Measurements from ENCODE around the gene IFI27L2.
"Not testable (repeated sequence)": the region's sequence is repeated elsewhere in the genome, so short reads cannot be mapped to it uniquely, and the experiment has no call there.

IFI27L2 gene

DNA sequence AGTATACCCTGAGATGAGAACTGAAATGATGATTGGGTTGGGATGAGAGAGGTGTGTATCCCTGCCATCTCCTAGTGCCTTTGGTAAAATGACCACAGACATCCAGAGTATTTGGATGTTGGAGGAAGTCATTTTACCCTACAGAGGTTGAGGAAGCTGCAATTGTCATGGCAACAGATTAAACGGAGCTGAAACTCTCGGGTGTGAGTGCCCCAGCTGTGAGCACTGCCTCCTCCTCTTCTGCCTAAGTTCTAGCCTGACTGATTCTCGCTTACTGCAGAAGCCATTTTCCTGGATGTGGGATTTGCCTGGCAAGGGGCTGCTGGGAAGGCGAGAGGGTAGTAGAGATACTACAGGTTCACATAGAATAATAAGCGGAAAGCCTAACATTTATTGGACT, 34.4 kb upstream of the IFI27L2 start:
- FAIRE-seq (no peak), DNase-seq (ENCODE audit: insufficient read length, low spot score) (no peak)
- no peak for TF ChIP-seq POLR2A (IDR thresholded peaks at IDR 0.05; ENCODE audit: low read depth, low read length)

DNA sequence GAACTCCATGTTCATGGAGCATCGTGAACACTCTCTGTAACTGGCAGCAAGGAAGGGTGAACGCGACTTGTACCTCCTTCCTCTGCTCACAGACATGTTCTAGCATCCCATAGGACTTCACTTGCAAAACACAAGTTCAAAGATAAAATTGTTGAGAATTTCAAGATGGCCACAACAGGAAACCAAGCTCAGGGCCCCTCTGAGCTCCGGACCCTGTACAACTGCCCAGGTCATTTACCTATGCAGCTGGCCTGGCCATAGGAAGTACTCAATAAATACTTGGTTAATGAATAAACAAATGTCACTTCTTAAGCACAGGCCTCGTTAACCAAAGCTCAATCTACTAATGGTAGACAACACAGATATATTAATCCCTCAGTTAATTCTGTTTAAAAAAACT, 33.1 kb upstream of the IFI27L2 start:
- no peak for DNase-seq (ENCODE audit: insufficient read length, low spot score)
- no peak for TF ChIP-seq POLR2A (IDR thresholded peaks at IDR 0.05; ENCODE audit: low read depth, low read length)
- no peak for FAIRE-seq

DNA sequence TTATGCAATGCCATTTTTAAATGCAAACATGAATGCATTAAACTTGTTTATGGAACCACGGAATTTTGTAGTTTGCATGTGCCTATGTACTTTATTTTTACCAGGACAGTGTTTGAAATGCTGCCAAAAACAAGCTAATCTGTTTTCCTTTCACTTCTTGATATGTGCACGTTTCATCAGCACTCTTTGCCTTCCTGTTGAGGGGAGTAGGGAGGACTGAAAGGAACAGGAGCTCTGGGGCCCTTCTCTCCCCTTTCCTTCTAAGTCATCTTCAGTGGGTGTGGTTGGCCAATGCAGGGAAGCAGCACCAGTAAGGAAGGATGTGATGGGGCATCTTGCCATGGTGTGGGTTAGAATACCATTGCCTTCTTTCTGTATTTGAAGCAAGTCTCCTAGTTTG, 32.6 kb upstream of the IFI27L2 start:
- FAIRE-seq, result no peak
- TF ChIP-seq POLR2A (IDR thresholded peaks at IDR 0.05; ENCODE audit: low read depth, low read length), result no peak
- no peak for DNase-seq (ENCODE audit: insufficient read length, low spot score)

DNA sequence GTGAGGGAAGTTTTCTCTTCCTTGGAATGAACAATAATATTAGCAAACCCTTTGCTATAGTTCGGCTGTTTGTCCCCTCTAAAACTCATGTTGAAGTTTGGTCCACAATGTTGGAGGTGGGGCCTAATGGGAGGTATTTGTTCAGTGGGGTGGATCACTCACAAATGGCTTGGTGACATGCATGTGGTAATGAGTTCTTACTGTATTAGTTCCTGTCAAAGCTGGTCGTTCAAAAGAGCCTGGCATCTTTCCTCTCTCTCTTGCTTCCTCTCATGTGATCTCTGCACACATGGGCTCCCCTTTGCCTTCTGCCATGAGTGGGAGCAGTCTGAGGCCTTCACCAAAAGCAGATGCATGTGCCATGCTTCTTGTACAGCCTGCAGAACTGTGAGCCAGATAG, 31.7 kb upstream of the IFI27L2 start:
- FAIRE-seq, result no peak
- no peak for TF ChIP-seq POLR2A (IDR thresholded peaks at IDR 0.05; ENCODE audit: low read depth, low read length)
- no peak for DNase-seq (ENCODE audit: insufficient read length, low spot score)

DNA sequence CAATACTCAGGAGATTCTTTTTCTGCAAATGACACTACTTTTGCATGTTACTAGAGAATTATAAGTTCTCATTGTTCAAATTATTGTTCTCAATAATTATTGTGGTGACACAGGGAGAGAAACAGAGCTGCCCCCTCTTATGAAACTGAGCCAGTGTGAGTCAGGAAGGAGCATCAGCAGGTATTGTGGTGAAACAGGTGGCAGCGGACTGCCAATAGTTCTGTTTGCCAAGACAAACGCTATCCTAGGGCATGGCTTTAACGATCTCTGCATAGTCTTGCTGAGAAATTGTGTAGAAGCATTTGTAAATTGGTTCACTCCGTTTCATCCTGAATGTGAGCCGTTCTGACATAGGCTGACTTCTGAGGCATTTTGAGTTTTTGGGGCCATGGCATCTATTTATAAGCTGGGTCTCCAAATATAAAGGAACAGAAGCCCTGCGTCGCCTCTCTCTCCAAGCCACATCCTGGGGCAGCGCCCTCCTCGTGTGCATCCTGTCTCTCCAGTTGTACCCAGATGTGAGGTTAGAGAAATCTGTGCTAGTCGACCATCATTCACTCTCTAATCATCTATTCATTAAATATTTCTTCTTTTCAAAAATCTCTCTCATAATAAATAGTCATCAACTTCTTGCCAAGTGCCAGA, 29.0 kb upstream of the IFI27L2 start:
- FAIRE-seq, result no peak
- no peak for TF ChIP-seq POLR2A (IDR thresholded peaks at IDR 0.05; ENCODE audit: low read depth, low read length)
- DNase-seq (ENCODE audit: insufficient read length, low spot score), result no peak

DNA sequence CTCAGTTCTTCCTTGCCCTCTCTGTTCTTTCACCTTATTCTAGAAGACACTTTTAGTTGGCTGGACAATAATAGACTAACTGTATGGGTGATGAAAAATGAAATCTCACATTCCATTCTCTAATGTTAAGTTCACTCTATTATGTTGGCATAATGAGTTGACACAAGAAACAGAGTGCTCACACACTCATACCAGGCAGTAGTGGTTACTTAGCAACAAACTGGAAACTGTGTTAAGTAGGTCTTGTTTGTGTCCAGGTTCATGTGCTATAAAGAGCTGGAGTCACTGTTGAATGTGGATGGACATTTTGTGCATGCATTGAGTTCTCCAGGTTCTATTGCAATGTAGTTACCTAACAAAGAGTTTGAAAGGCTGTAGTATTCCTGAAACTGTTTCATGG, 27.8 kb upstream of the IFI27L2 start:
- FAIRE-seq, result no peak
- no peak for TF ChIP-seq POLR2A (IDR thresholded peaks at IDR 0.05; ENCODE audit: low read depth, low read length)
- DNase-seq (ENCODE audit: insufficient read length, low spot score), result no peak

DNA sequence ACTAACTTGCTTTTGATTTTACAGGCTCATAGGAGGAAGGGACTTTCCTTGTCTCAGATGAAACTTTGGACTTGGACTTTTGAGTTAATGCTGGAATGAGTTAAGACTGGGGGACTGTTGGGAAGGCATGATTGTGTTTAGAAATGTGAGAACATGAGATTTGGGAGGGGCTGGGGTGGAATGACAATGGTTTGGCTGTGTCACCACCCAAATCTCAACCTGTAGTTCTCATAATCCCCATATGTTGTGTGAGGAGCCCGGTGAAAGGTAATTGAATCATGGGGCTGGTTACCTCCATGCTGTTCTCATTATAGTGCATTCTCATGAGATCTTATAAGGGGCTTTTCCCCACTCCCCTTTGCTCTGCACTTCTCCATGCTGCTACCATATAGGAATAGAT, 26.7 kb upstream of the IFI27L2 start:
- not testable (repeated sequence) for DNase-seq (ENCODE audit: insufficient read length, low spot score); FAIRE-seq

DNA sequence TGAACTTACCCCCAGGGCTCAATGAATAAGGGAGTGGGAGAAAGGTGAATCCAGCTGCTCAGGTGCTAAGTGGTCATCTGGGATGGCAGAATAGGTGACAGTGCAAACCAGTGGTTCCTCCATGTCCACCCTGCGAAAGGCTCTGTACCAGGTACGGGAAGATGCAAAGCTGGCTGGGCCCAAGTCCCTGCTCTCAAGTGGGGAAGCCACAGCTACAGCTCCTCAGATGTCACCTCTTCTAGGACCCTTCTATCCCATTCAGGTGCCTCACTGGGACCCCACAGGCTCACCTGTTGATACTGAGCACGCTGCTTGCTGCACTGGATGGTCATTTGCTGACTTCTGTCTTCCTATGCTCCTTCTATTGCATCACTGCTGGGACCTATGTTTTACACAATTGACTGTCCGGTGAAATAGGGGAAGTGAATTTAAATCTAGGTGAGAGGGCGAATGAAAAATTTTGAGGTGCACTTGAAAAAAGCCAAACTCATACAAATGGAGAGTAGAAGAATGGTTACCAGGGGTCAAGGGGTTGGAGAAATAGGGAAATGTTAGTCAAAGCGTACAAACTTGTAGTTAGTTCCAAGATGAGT, 24.4 kb upstream of the IFI27L2 start:
- no peak for TF ChIP-seq POLR2A (IDR thresholded peaks at IDR 0.05; ENCODE audit: low read depth, low read length)
- no peak for DNase-seq (ENCODE audit: insufficient read length, low spot score)
- FAIRE-seq, result no peak

DNA sequence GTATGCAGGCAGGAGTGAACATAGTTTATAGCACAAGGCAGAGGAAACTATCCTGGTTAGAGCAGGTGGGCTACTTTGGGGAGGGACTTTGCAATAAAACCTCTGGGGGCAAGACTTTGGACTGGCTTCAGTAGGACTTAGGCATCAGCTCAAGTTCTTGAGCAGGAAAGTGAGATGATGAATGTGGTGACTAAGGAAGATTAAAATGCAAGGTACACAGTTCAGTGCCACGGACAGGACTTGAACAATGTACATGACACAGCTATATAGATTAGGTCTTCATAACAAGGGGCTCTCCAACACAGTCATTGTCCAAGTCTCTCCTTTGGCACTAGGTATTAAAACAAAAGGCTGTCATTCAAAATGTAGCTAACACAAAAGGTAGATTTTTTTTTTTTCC, 23.3 kb upstream of the IFI27L2 start:
- DNase-seq (ENCODE audit: insufficient read length, low spot score) (no peak), FAIRE-seq (no peak)
- TF ChIP-seq POLR2A (IDR thresholded peaks at IDR 0.05; ENCODE audit: low read depth, low read length), result no peak

DNA sequence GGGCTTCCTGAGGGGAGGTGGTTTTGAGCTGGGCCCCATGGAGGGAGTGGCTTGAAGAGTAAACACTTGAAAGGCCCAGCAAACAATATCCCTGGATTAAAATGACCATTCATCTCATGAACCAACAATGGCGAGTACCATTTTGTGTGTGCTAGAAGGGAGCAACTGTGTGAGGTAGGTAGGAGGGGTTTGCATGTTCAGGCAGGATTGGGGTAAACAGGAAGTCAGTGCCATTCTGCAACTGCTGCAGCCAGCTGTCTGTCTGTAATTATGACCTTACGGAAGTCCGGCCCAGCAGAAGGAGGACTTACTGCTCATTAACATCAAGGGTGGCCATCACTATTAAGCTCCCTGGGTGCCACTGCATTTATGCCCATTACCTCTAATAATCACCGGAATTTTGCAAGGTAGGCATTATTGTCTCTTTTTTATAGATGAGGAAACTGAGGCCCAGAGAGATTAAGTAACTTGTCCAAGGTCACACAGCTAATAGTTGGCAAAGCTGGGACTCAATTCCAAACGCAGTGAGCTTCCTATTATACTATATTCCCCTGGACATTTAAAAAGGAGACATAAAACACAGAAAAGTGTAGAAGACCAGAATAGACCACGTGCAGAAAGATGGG, 16.6 kb upstream of the IFI27L2 start:
- DNase-seq (ENCODE audit: insufficient read length, low spot score) (no peak), FAIRE-seq (no peak)
- no peak for TF ChIP-seq POLR2A (IDR thresholded peaks at IDR 0.05; ENCODE audit: low read depth, low read length)

DNA sequence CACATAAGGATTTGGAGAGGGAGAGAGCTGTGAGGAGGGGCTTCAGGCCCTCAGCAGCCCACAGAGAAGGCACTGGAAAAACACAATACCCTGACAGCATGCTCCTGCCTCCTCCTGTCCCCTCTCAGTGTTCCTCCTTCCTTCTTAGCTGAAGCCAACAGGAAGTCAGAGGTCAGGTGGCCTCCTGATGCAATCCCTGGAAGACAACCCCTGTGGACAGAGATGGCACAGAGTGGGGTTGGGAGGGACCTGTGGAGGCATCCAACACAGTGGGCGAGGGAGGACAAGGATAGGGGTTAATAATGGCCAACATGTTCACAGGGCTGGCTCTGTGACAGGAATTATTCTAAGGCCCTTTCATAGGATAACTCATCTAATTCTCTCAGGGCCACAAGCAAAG, 15.4 kb upstream of the IFI27L2 start:
- FAIRE-seq, result no peak
- no peak for TF ChIP-seq POLR2A (IDR thresholded peaks at IDR 0.05; ENCODE audit: low read depth, low read length)
- no peak for DNase-seq (ENCODE audit: insufficient read length, low spot score)

DNA sequence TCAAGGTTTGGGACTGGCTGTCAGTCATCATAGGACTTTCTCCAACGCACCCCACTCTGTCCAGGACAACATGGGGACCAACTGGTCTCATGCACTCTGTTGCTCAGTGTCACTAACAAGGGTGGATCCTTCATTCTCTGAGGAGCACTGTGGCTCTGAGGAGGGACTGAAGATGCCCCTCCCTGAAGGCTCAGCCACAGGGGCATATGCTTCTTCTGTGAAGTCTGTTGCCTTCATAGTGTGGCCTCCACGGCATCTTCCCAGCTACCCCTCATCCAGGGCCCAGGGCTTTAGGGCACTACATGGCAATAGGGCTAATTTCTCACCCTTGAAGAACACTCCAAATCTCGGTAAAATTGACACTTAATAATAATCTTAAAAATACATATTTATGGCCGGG, 14.3 kb upstream of the IFI27L2 start:
- no peak for TF ChIP-seq POLR2A (IDR thresholded peaks at IDR 0.05; ENCODE audit: low read depth, low read length)
- DNase-seq (ENCODE audit: insufficient read length, low spot score), result no peak
- no peak for FAIRE-seq

DNA sequence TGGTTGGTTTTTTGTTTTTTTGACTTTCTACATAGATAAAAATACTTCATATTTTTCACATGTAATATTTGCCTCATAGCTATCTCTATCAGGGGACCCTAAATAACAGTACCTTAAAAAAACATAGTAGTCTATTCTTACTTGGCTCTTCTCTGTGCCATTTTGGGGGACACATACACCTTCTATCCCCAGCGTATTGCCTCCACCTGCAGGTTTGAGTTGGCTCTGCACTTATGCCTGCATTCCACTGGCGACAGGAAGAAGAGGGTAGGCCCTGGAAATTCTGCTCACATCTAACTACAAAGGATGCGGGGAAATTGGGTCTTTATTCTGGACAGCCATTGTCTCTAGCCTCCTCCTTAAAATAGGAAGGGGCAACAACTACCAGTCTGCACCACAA, 13.8 kb upstream of the IFI27L2 start:
- FAIRE-seq, result no peak
- TF ChIP-seq POLR2A (IDR thresholded peaks at IDR 0.05; ENCODE audit: low read depth, low read length), result no peak
- DNase-seq (ENCODE audit: insufficient read length, low spot score), result no peak

DNA sequence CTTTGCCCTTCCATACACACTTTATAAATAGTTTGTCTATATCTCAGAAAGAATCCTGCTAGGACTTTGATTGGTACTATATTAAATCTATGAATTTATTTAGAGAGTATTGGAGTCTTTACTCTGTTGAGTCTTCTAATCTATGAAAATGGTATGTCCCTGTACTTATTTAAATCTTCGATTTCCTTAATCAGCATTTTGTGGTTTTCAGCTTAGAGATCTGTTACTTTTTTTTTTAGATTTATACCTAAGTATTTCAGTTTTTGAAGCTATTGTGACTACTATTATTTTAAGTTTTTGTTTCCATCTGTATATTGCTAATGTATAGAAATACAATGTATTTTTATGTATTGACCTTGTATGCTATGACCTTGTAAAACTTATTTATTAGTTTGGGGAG, 13.4 kb upstream of the IFI27L2 start:
- DNase-seq (ENCODE audit: insufficient read length, low spot score) (no peak), FAIRE-seq (no peak)
- no peak for TF ChIP-seq POLR2A (IDR thresholded peaks at IDR 0.05; ENCODE audit: low read depth, low read length)

DNA sequence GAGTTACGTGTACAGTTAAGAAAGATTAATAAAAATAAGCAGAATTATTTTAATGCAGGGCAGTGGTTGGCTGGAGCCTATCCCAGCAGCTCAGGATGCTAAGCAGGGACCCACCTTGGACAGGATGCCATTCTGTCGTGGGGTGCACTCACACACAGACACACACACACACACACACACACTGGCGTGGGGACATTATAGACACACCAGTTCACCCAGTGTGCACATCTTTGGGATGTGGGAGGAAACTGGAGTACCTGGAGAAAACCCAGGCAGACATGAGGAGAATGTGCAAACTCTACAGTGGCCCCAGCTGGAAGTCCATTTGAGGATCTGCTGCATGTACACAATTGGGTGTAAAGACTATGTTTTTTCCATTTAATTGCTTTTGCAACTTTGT, 12.8 kb upstream of the IFI27L2 start:
- TF ChIP-seq POLR2A (IDR thresholded peaks at IDR 0.05; ENCODE audit: low read depth, low read length), result no peak
- no peak for DNase-seq (ENCODE audit: insufficient read length, low spot score)
- no peak for FAIRE-seq

All from H54 (cell line).